HG03159 (cell line): ENCODE results near the gene RPP25L.
"Not testable (repeated sequence)": the region's sequence is repeated elsewhere in the genome, so short reads cannot be mapped to it uniquely, and the experiment has no call there.

Experiments used
- ATAC-seq: cut with Tn5 transposase; IDR thresholded peaks from one replicate; pipeline ENCODE4 v1.9.1; 2021; ENCODE audit warnings: mild to moderate bottlenecking, moderate library complexity; ENCODE audit not compliant: unreplicated experiment

RPP25L gene

DNA sequence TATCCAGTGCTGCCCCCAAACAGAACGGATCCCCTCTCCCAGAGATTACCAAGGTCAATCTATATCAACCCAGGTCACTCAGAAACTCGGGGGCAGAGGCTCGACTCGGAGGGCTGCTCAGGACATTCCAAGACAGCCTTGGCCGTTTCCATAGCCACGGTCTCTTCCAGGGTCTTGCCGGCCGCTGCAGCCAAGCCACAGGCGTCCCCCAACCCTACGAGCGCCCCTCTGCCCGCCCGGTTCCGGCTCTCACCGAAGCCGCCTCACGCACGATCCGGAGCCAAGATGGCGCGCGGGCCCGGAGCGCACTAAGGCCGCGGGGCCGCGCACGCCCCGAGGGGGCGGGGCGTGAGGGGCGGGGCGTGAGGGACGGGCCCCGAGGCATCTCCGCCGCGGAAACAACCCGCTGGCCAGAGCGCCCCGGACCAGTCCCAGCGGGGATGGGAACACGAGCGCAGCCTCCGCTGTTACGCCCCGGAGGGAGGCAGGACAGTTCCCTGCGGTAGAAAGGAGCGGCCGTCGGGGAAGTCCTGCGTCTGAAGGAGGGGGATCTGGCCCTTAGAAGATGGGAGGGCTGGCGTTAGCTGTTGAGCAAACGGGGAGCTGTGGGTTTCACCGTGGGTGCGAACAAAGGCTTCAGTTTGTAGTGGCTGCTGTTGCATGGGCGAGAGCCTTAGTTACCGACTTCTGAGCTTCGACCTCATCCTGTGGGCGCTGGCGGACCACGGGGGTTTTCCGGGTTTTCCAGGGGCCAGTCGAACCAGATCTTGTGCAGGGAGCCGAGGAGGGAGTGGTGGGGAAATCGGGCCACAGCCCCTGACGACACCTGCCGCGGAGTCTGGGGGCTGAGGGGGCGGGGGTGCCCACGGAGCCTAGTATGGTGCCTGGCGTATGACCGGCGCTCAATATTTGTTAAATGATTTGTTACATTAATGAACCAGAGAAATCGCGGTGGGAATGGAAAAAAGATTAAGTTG is at the start of gene RPP25L:
Gene RPP25L (minus strand): TSS at position 287 of the 977 bp plus-strand sequence. CDS start 801 bp downstream, outside the sequence.
- peak; percentile 87 for ATAC-seq

DNA sequence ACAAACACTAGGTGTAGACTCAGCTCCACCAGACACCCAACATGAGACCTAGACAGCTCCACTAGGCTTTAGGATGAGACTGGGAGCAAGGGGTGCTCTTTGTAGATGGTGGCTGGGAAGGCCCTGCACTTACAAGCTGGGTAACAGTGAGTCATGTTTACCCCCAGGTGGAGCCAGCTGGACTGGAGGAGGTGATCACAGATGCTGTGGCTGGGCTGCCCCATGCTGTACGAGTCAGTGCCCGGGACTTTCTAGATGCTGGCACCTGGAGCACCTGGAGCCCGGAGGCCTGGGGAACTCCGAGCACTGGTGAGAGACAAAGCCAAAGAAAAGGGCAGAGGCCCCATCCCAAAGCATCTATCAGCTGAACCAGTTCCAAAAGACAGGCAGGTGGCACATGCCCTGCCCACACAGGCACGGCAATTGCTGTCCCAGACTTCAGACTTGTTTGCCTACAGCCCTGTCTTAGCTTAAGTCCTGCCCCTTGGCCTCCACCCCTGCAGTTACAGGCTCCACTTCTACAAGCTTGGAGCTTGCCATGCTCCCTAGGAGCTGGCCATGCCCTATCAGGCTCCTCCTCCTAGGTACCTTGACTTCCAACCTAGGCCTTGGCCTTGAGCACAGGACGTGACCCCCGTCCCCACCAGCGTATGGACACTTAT is 47.8 kb upstream of the RPP25L start:
- no peak for ATAC-seq

DNA sequence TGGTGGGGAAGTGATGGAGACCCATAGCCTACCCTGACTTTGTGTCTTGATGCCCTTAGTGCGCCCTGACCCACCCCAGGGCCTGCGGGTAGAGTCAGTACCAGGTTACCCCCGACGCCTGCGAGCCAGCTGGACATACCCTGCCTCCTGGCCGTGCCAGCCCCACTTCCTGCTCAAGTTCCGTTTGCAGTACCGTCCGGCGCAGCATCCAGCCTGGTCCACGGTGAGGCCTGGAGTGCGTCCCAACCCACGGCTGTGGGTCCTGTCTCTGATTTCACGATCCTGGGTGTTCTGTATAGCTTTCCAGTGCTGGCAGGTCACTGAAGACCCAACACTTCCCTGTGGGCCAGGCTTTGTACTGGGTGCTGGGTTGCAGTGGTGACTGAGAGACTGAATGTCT is 46.6 kb upstream of the RPP25L start:
- no peak for ATAC-seq

GRCh38 chr9:34656992-34657391 is 45.1 kb upstream of the RPP25L start:
- no peak for ATAC-seq

GRCh38 chr9:34655394-34655793 is 43.5 kb upstream of the RPP25L start:
- ATAC-seq = no peak

DNA sequence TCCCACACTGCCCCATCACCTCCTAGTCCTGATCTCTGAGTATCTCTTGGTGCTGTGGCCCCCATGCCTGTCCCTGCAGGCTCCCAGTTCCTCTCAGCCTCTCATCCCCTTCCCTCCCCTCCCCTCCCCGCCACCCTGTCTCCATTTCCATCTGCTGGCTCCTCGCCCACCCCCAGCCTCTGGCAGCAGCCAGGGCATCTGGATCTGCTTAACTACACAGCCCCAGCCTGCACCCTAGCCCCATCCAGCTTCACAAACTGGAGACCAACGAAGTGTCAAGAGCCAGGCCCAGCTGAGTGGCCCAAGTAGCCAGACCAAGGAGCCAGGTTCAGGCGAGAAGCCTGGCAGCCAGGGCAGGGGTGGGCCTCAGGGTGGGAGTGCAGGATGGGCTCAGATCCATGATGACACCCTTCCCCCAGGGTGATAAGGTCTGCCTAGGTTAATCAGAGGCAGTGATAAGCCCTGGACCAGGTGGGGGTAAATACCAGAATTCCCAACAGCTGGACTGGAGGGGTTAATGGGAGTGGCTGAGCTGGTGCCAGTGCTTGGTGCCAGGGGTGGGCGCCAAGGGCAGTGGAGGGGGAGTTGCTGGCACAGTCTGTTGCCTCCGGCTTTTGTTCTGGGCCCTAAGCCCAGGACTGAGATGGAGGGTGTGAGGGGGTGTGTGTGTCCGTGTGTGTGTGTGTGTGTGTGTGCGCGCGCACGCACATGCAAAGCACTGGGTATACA is 42.6 kb upstream of the RPP25L start:
- no peak for ATAC-seq

GRCh38 chr9:34653151-34654072 is 41.5 kb upstream of the RPP25L start:
- ATAC-seq = no peak

- no peak for ATAC-seq
Observed at GRCh38 chr9:34652602-34653000, 40.7 kb upstream of the RPP25L start.

GRCh38 chr9:34651876-34652601 is 40.1 kb upstream of the RPP25L start, which contains the start of gene IL11RA:
TSS of gene IL11RA (plus strand) at chr9:34652185. CDS start at chr9:34655218, 3,033 bp downstream.
- ATAC-seq = no peak

GRCh38 chr9:34651321-34651720 is 39.4 kb upstream of the RPP25L start:
- ATAC-seq = no peak

DNA sequence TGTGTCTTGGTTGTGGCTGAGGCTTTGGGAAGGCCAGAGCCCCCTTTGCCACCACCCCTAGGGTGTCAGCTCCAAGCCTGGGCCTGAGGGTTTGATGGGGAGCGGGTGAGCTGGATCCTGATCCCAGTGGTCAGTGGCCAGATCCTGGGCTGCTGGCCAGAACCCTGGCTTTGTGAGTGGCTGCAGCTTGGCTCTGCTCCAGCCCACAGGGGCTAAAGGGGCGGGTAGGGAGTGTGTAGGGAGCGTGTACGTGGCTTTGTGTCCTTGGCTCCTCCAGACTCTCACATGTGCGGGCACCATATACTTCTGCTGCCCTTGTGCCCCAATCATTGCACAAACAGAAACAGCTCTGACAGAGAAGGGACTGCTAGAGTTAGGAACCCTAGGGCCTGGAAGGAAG is 38.9 kb upstream of the RPP25L start:
- ATAC-seq = no peak

- no peak for ATAC-seq
Observed at GRCh38 chr9:34648673-34649072, 36.8 kb upstream of the RPP25L start.

DNA sequence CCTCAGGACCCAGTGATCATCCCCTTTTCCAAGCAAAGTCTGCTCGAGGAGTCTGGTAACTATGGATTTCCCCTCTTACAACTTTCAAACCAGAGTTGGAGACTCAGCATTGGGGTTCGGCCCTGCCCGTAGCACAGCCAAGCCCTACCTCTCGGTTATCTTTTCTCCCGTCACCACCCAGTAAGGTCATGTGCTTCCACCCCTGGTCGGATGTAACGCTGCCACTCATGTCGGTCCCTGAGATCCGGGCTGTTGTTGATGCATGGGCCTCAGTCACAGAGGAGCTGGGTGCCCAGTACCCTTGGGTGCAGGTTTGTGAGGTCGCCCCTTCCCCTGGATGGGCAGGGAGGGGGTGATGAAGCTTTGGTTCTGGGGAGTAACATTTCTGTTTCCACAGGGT is 35.8 kb upstream of the RPP25L start:
- no peak for ATAC-seq

DNA sequence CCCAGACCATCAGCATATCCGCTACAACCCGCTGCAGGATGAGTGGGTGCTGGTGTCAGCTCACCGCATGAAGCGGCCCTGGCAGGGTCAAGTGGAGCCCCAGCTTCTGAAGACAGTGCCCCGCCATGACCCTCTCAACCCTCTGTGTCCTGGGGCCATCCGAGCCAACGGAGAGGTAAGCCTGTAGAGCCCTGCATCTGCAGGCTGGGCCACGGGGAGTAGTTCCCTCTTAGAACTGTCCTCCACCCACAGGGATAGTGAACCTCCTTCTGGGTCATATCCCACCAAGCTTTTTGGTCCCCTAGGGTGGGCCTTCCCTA is 35.1 kb upstream of the RPP25L start:
- no peak for ATAC-seq

GRCh38 chr9:34646211-34647083 is 34.5 kb upstream of the RPP25L start, which contains the start of gene GALT:
TSS of gene GALT (plus strand) at chr9:34646675. CDS start at chr9:34646705, 30 bp downstream.
- peak; percentile 79 for ATAC-seq

DNA sequence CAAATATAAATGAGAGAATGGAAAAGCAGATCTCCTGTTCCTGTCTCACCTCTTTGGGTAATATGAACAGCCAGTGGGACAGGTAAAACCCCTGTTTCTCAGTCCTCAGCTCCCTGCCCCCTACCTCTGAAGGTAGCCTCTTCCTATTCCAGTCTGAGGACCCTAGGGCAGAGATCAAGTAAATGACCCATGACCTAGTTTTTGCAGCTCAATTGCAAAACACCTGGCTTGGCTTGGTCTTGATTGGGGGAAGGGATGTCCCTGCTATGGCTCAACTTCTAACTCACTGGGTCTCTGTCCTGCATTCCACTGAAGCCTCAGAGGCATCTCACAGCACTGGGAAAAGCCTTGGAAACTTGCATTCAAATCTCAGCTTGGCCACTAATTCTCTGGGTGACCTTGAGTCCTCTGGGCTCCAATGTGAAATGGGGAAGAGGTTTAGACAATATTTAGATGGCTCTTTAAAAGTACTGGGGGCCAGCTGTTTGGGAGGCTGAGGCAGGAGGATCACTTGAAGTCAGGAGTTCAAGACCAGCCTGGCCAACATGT is 32.9 kb upstream of the RPP25L start:
- no peak for ATAC-seq

GRCh38 chr9:34642679-34643078 is 30.8 kb upstream of the RPP25L start:
- no peak for ATAC-seq

DNA sequence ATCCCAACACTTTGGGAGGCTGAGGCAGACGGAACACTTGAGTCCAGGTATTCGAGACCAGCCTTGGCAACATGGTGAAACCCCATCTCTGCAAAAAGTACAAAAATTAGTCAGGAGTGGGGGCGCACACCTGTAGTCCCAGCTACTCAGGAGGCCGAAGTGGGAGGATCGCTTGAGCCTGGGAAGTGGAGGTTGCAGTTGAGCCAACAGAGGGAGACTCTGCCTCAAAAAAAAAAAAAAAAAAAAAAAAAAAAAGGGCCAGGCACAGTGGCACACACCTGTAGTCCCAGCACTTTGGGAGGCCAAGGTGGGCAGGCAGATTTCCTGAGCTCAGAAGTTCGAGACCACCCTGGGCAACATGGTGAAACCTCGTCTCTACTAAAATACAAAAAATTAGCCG is 27.4 kb upstream of the RPP25L start:
- not testable (repeated sequence) for ATAC-seq
